SU-DHL-6 (cell line): ENCODE results near the gene LHFPL4.

Source experiments
- H2AFZ ChIP-seq: fragments of 200-600 bp; sonication (generic); 2 replicates; pipeline ENCODE4 v1.6.1; 2014; ENCODE audit warnings: low read depth, mild to moderate bottlenecking, moderate library complexity, mixed read lengths, antibody characterized with exemption, low read length; ENCODE audit not compliant: severe bottlenecking
- H3F3A ChIP-seq: fragments of 200-600 bp; shearing (Covaris generic); 2 replicates; pipeline ENCODE4 v1.6.0; 2016; ENCODE audit warnings: antibody characterized with exemption, mild to moderate bottlenecking; ENCODE audit not compliant: insufficient read depth
- H3K27ac ChIP-seq: fragments of 200-600 bp; sonication (generic); 2 replicates; pipeline ENCODE4 v1.5.1; 2016; ENCODE audit warnings: low read depth, mild to moderate bottlenecking, low read length, moderate library complexity, mixed read lengths
- H3K27me3 ChIP-seq: fragments of 200-600 bp; sonication (generic), shearing (Covaris generic); 2 replicates; pipeline ENCODE4 v1.6.0; 2014; ENCODE audit warnings: mild to moderate bottlenecking, low read length
- H3K36me3 ChIP-seq: fragments of 200-600 bp; sonication (generic); 2 replicates; pipeline ENCODE4 v1.6.1; 2014; ENCODE audit warnings: mild to moderate bottlenecking, low read length, mixed read lengths
- H3K4me2 ChIP-seq: fragments of 300-600, 200-600 bp; shearing (Covaris generic), sonication (generic); 2 replicates; pipeline ENCODE4 v1.6.0; 2014; ENCODE audit warnings: low read length, low read depth, mild to moderate bottlenecking; ENCODE audit not compliant: poor library complexity, severe bottlenecking
- H3K4me3 ChIP-seq: fragments of 200-600 bp; sonication (generic); 2 replicates; pipeline ENCODE4 v1.5.1; 2014; ENCODE audit warnings: antibody characterized with exemption, low read length, mild to moderate bottlenecking, mixed read lengths; ENCODE audit not compliant: insufficient read depth, poor library complexity, severe bottlenecking
- H3K79me2 ChIP-seq: fragments of 200-600 bp; sonication (generic); 2 replicates; pipeline ENCODE4 v1.6.1; 2014; ENCODE audit warnings: mild to moderate bottlenecking, low read length, moderate library complexity; ENCODE audit not compliant: insufficient read depth
- H3K9ac ChIP-seq: fragments of 200-600 bp; sonication (generic); 2 replicates; pipeline ENCODE4 v1.7.0; 2014; ENCODE audit warnings: mild to moderate bottlenecking, low read length
- H3K9me2 ChIP-seq: fragments of 200-600 bp; sonication (generic); replicated peaks from 2 replicates; pipeline ENCODE4 v1.6.1; 2014; ENCODE audit warnings: low read length; ENCODE audit not compliant: insufficient read depth
- H3K9me3 ChIP-seq: fragments of 200-600 bp; sonication (generic); 2 replicates; pipeline ENCODE4 v1.6.1; 2014; ENCODE audit warnings: low read length, mixed read lengths; ENCODE audit not compliant: insufficient read depth
- H4K20me1 ChIP-seq: fragments of 200-600 bp; sonication (generic); 2 replicates; pipeline ENCODE4 v1.6.1; 2014; ENCODE audit warnings: low read depth, mild to moderate bottlenecking, antibody characterized with exemption, low read length, moderate library complexity, mixed read lengths
- CTCF ChIP-seq: fragments of 200-600 bp; sonication (generic); IDR thresholded peaks from one replicate; pipeline ENCODE4 v1.5.1; 2017; ENCODE audit warnings: antibody characterized with exemption, mild to moderate bottlenecking, low read length, moderate library complexity; ENCODE audit not compliant: insufficient read depth, poor library complexity, severe bottlenecking
- EZH2phosphoT487 ChIP-seq: fragments of 200-600 bp; sonication (generic), shearing (Covaris generic); conservative IDR thresholded peaks from 2 replicates; pipeline ENCODE4 v1.6.1; 2018; ENCODE audit warnings: mild to moderate bottlenecking, antibody characterized with exemption, low read length, moderate library complexity, mixed read lengths

Gene LHFPL4

GRCh38 chr3:9583792-9584191 lies 30.2 kb upstream of the LHFPL4 start:
- H3K36me3 ChIP-seq, result no peaks in the 10 kb centered on the region
- H3K4me2 ChIP-seq, result no peak overlapping the region
- H3K9me2 ChIP-seq, result no peaks in the 10 kb centered on the region
- H4K20me1 ChIP-seq, result no peaks in the 10 kb centered on the region
- H2AFZ ChIP-seq, result no peak overlapping the region
- H3K27ac ChIP-seq, result no peak overlapping the region
- no peaks in the 10 kb centered on the region for H3F3A ChIP-seq
- no peak for TF ChIP-seq EZH2phosphoT487
- TF ChIP-seq CTCF, result no peak
- H3K79me2 ChIP-seq, result no peaks in the 10 kb centered on the region
- no peaks in the 10 kb centered on the region; the same call in 1 of the 2 replicates for H3K9me3 ChIP-seq
- no peak overlapping the region for H3K4me3 ChIP-seq
- H3K27me3 ChIP-seq, result no peaks in the 10 kb centered on the region
- H3K9ac ChIP-seq, result no peak overlapping the region

GRCh38 chr3:9583371-9583770 lies 29.7 kb upstream of the LHFPL4 start:
- Histone ChIP-seq H3K9me3 (no peaks in the 10 kb centered on the region; the same call in 1 of the 2 replicates), H3K4me2 (no peak overlapping the region), H3K36me3 (no peaks in the 10 kb centered on the region), H3K27me3 (no peaks in the 10 kb centered on the region), H3K27ac (no peak overlapping the region), H2AFZ (no peak overlapping the region), H3F3A (no peaks in the 10 kb centered on the region), H3K9me2 (no peaks in the 10 kb centered on the region), H4K20me1 (no peaks in the 10 kb centered on the region), H3K79me2 (no peaks in the 10 kb centered on the region), H3K9ac (no peak overlapping the region), H3K4me3 (no peak overlapping the region)
- TF ChIP-seq EZH2phosphoT487 (no peak), CTCF (no peak)

GRCh38 chr3:9582332-9582731 lies 28.7 kb upstream of the LHFPL4 start:
- Histone ChIP-seq H3K36me3 (no peaks in the 10 kb centered on the region), H3K4me3 (no peak overlapping the region), H3K27me3 (no peaks in the 10 kb centered on the region), H3K4me2 (no peak overlapping the region), H3K9me2 (no peaks in the 10 kb centered on the region), H3K79me2 (no peaks in the 10 kb centered on the region), H4K20me1 (no peaks in the 10 kb centered on the region), H2AFZ (no peak overlapping the region), H3K9me3 (no peaks in the 10 kb centered on the region; the same call in 1 of the 2 replicates), H3K27ac (no peak overlapping the region), H3K9ac (no peak overlapping the region), H3F3A (no peaks in the 10 kb centered on the region)
- TF ChIP-seq EZH2phosphoT487, result no peak
- no peak for TF ChIP-seq CTCF
